HG02938 (cell line): ENCODE data around the gene IFNA14.
A peak's percentile ranks its signal among the peaks of the same experiment; 100 is the strongest.
"Not testable (repeated sequence)": the region's sequence is repeated elsewhere in the genome, so short reads cannot be mapped to it uniquely, and the experiment has no call there.

Experiments used
- ATAC-seq: cut with Tn5 transposase; IDR thresholded peaks from one replicate; pipeline ENCODE4 v1.9.1; 2021; ENCODE audit warnings: mild to moderate bottlenecking, moderate library complexity; ENCODE audit not compliant: unreplicated experiment

IFNA14 gene

DNA sequence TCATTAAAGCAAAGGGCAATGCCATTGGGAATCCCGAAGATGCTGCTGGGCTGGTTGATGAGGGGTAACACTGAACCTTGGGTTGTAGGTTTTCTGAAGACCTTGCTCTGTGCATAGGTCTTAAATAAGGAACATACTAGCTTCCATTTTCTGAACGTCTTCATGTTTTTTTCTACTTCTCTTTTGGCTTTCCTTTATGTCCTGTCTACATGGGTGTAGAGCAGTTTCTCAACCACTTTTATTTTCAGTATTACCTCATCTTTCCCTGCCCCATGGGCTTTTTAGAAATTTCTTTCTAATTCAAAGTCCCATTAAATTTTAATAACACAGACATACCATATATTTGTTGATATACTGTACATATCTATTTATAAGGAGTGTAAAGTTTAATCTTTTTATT, at the start of gene IFNA14:
Gene IFNA14 (minus strand): TSS at position 95 of the 400 bp plus-strand sequence. CDS start 70 bp downstream, at position 25.
- ATAC-seq: no peak

GRCh38 chr9:21287280-21287679, 47.5 kb upstream of the IFNA14 start:
- ATAC-seq: no peak

GRCh38 chr9:21286659-21287058, 46.9 kb upstream of the IFNA14 start:
- no peak for ATAC-seq

GRCh38 chr9:21286099-21286498, 46.3 kb upstream of the IFNA14 start:
- ATAC-seq: no peak

DNA sequence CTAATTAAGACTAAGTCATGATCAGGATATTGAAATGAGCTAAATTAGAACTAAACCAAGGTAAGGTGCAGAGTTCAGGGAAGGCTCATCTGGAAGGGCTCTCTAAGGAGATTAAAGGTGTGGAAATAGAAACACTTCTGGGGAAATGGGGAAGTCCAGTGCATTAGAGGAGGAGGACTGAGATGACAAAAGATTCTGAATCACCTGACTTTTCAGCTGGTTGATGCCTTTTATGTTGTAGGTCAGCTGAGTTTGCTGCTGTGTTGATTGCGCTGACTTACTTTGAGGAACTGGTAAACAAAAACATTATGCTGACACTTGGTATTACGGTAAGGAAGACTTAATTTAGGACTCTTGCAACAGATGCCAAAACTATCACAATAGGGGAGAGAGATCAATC, 41.5 kb upstream of the IFNA14 start:
- no peak for ATAC-seq

DNA sequence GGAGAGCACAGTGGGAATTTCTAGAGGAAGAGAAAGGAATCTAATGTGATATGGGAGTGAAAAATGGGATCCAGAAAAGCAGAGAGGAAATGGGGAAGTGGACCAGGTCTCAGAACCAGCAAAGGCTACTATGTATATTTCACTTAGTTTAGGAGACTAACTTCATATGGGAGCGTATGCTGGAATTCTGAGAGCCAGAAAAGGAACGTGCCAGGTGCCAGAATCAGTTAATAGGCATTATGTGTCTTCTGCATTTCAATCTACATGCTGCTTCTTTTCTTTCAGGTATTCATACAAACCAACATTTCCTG, 28.5 kb upstream of the IFNA14 start:
- ATAC-seq: no peak

DNA sequence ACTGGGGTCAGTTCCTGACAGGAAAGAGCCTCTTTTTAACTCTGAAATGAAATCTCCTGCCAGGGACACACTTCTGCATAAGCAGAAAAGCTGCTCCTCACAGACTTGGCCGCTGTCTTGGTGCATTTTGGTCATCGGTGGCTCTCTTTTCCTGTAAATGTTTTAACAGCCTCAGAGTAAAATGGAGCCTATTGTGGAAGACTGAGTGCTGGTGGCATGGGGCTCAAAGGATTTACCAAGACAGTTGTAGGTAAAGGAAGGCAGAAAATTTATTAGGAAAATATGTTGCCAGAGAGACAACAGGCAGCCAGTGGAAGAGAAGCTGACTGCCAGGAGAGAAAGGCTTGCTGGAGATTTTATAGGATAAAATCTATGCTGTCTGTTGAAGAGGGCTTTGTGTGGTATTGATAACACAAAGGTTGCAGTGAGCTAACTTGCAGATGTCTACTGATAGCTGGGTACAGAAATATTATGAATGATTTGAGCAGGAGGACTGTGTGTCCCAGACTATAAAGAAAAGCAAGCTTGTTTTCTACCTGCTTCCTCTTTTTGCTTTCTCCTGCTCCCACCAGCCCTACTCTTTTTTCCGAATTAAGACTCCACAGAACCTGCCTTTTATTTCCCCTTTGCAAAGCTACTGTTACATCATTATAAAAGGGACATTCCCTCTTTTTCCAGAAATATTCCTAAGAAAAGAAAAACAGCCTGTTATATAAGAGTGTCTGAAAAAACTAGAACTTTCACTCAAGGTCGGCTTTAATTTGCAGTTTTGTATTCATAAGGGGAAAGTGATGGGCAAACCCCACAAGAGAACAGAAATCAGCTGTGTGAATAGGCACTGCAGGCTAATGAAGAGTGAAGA, 27.9 kb upstream of the IFNA14 start:
- peak; percentile 38 for ATAC-seq

DNA sequence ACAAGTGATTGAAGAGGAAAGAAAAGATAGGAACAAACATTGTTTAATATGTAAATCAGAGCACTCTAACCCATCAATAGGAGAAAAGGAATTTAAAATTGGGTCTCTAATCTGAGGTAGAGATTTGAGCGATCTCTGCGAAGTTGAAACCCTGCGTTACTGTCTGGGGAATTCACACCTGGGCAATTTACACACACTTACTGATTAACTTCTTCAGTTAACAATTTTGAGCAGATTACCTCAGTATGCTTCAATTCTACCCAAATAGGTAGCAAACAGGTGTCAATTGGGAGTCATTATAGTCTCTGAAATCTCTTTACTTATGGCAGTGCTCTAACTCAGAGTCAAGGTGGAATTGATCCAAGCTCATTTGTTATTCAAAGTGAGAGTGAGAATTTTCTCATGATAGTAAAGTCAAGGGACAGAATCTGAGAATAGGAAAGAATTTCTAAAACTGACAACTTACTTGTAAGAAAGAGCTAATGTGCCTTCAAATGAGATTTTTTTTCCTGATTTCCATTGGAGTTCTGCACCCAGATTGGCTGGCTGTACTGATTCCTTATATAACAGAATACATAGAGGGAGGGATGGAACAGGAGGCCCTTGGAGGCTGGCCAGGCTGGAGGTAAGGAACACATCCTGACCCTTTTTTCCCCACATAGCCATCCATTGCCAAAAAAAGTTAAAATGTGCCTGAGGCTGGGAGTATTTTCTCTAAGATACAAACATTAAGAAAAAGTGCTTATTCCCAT, 27.1 kb upstream of the IFNA14 start:
- peak; percentile 50 for ATAC-seq

- ATAC-seq: no peak
These were observed 25.8 kb upstream of the IFNA14 start for GRCh38 chr9:21265421-21266189.

GRCh38 chr9:21255538-21256212, 15.9 kb upstream of the IFNA14 start:
- ATAC-seq: no peak

GRCh38 chr9:21252721-21253547, 13.1 kb upstream of the IFNA14 start:
- peak; percentile 82 for ATAC-seq

GRCh38 chr9:21251638-21252037, 11.8 kb upstream of the IFNA14 start:
- no peak for ATAC-seq

GRCh38 chr9:21251190-21251589, 11.4 kb upstream of the IFNA14 start:
- ATAC-seq: no peak

GRCh38 chr9:21244836-21245235, 5.0 kb upstream of the IFNA14 start:
- ATAC-seq: no peak

GRCh38 chr9:21236360-21236714, 3.5 kb downstream of the IFNA14 start:
- not testable (repeated sequence) for ATAC-seq

- ATAC-seq: peak; percentile 86
These were observed 4.1 kb downstream of the IFNA14 start for GRCh38 chr9:21235468-21236359.

DNA sequence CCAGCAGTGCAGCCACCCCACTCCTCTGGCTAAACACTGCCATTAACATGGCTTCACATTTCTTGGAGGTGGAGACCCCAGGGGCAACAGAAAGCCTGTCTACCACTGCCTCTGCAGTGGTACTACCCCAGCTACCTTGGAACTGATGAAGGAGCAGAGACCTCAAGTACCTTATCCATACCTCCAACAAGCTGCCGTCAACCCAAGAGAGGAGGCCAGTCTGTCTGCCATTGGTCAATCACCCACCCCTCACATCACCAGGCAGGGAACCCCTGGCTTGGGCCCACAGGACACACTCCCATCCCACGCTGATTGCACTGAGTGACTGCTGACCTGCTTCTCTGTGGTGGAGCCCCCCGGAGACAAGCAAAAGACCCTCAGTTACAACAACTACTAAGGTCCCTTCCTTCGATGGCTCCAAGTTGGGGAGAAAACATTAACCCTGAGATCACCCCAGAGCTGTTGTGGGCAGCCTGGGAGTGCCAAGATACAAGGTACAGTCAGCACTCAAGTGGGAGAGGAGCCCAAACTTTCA, 5.6 kb downstream of the IFNA14 start:
- ATAC-seq: no peak

DNA sequence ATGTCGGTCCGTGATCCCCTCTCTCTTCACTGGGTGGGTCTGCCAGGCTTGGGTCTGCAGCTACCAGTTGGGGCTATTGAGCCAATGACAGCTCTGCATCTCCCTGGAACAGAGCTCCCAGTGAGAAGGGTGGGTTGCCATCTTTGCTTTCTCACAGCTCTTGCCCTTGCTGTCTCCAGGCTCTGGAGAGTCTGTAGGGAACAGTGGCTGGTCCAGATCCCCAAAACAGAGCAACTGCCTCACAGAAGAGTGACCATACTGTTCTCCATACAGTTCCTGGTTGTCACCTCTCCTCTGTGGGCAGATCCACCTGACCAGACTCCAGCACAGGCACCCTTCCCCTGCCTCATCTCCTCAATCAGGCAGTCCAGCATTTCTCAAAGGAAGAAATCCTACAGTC, 6.5 kb downstream of the IFNA14 start:
- ATAC-seq: no peak

DNA sequence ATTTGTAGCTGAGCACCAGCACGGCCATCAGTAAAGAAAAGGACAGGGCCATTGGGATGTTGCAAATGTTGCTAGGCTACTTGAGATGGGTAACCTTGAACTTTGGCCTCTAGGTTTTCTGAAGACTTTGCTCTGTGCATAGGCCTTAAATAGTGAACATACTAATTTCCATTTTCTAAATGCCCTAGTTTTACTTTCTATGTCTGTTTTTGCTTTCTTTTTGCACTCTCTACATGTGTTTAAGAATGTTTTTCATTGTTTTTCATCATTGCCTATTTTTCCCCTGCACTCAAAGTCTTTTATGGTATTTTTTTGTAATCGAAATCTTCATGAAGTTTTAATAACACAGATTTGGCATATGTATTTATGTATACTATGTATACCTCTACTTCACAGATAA, 11.7 kb downstream of the IFNA14 start, which contains the start of gene IFNA17:
Gene IFNA17 (minus strand): TSS at position 101 of the 400 bp plus-strand sequence. CDS start 49 bp downstream, at position 52.
- ATAC-seq: no peak
